ENCODE measurements around the gene ARHGAP5.
"Not testable (repeated sequence)": the region's sequence is repeated elsewhere in the genome, so short reads cannot be mapped to it uniquely, and the experiment has no call there.

GRCh38 chr14:32127731-32128654, 50.9 kb downstream of the ARHGAP5 start:
- TF ChIP-seq CTCF, POLR2A (IDR thresholded peaks at IDR 0.05): not testable (repeated sequence)
